GM12873 (cell line): ENCODE data around the gene NR6A1.

Experiments
- CTCF ChIP-seq: IDR thresholded peaks from 2 replicates; pipeline ENCODE4 v1.5.1; 2012; ENCODE audit warnings: low read depth, mild to moderate bottlenecking, moderate library complexity, low read length, control low read depth; ENCODE audit not compliant: insufficient read depth; ENCODE audit errors: missing control alignments

NR6A1 gene

DNA sequence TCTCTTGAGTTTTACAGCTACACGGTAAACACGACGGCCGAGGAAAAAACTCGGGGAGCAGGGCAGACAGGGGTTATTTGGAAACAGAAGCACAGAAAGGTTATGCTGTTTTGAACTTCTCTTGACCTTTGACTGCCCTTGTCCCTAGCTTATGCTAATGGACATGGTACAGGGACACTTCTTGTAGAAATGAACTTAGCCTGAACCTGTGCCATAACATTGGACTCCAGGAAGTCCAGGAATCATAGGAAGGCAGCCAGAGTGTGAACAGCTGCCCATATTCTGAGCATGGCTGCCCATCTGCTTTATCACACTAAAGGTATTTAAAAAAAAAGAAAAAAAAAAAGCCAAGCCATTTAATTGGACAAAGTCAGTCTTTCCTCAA lies 46.1 kb downstream of the NR6A1 start:
- no peak for TF ChIP-seq CTCF

DNA sequence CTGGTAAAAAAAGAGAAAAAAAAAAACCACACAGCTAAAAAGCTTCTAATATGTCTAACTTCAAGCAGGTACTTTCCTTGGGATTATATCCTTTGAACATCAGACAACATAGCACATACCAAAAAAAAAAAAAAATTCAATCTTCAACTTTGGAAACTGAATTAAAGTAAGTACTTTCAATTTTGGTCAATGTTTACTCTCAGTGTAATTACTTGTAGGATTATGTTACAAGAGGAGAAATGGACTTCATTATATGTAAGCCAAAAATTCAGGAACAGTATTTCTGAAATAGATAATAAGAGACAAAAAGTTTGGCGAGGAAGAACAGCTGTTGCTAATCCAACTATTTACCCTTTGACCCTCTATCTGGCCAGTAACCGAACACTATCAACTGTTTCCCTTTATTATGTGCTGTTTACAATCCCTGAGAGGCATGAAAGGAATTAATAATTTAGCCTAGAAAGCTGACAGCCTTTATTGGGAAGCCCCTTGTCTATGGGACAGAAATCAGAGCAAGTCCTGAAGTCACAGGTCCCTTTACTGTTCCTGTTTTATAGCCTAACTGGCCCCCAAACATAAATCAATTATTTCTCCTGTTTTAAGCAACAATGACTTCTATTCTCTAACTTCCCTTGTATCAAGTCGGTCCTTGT lies 46.6 kb downstream of the NR6A1 start:
- no peak for TF ChIP-seq CTCF

DNA sequence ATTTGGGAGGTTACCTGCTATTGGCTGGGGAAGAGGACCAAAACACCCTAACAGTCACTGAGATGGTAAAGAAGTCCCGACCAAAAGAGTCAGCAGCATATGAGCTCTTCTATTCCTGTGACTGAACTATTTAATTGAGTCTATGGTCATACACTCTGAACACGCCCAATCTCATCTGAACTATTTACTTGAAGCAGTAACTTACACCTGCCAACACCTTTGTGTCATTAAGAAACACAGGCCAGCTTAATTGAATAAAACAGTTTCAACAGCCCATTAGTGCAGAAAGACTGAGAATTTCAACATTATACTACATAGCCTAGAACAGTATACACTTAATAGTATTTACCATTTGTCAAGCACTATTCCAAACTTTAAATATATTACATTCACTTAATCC lies 47.8 kb downstream of the NR6A1 start:
- no peak for TF ChIP-seq CTCF

- TF ChIP-seq CTCF, result no peak
Measured at GRCh38 chr9:124721109-124721906, 49.8 kb downstream of the NR6A1 start.

- no peak for TF ChIP-seq CTCF
Measured at GRCh38 chr9:124720429-124721108, 50.5 kb downstream of the NR6A1 start.

- TF ChIP-seq CTCF, result no peak
Measured at GRCh38 chr9:124718928-124719327, 52.2 kb downstream of the NR6A1 start.

DNA sequence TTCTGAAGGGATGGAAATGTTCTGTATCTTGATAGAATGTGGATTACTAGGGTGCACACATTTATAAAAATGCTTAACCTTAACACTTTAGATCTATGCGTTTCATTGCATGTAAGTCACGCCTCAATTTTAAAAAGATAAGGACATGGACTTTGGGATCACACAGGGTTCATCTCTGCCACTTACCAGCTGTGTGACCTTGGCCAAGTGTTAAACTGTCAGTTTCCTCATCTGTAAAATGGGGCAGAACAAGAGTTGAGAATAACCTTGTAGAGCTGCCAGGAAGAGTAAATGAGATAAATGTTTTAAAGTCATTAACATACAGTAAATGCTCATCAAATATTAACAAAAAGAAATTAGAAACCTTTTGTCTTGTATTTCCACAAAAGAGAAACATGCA lies 53.5 kb downstream of the NR6A1 start:
- TF ChIP-seq CTCF, result no peak
